Measurements from ENCODE around the gene L3MBTL3. TPM values are rescaled to one million over a fixed set of nuclear protein-coding genes. Genes with fewer than 3 reads are reported as not detected.

Gene L3MBTL3
- total RNA-seq, 1 donor from 2014 or later, result 19.6 TPM

DNA sequence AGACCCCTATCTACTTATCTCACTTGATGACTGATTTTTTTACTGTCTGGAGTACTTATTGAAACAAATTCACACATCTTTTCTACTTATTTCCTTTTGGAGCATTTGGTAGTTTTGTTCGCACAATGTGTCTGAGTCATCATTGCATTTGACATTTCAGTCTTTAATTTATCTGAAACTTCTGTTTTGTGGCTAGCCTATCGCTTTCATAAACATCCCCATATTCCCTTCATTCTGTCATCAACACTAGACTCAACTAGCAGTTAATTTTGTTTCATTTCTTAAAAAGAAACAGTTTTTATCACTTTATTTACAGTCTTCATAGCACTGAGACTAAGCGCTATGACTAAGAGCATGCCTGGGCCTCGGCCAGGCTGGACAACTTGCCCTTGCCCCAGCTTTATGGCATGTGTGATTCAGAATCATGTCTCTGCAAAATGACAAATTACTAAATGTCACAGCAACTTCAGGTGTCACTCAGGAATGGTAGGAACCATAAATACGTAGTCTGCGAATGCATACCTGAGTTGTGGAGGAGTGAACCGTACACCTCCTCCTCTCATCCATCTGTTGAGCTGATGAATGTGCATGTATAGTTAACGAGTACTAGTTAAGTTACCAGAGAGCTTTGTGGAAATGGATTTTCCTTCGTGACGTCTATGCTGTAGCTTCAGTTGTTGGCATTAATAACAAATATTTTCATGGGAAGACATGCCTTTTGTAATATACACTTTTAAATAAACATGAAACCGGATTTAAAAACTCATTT is 16.2 kb downstream of the L3MBTL3 start:
- Histone ChIP-seq H3K36me3 (no peaks in the 10 kb centered on the region), H3K9me3 (no peaks in the 10 kb centered on the region), H3K4me1 (peaks cover 20% of the 10 kb centered on the region), H3K27ac (peak overlapping the region; percentile 46), H3K4me3 (no peak overlapping the region), H3K27me3 (no peaks in the 10 kb centered on the region)
- no peak for DNase-seq (ENCODE audit: extremely low spot score in 2 of 2)
- TF ChIP-seq, protein P1, sequence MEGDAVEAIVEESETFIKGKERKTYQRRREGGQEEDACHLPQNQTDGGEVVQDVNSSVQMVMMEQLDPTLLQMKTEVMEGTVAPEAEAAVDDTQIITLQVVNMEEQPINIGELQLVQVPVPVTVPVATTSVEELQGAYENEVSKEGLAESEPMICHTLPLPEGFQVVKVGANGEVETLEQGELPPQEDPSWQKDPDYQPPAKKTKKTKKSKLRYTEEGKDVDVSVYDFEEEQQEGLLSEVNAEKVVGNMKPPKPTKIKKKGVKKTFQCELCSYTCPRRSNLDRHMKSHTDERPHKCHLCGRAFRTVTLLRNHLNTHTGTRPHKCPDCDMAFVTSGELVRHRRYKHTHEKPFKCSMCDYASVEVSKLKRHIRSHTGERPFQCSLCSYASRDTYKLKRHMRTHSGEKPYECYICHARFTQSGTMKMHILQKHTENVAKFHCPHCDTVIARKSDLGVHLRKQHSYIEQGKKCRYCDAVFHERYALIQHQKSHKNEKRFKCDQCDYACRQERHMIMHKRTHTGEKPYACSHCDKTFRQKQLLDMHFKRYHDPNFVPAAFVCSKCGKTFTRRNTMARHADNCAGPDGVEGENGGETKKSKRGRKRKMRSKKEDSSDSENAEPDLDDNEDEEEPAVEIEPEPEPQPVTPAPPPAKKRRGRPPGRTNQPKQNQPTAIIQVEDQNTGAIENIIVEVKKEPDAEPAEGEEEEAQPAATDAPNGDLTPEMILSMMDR (IDR thresholded peaks at IDR 0.05), result no peak
- TF ChIP-seq POLR2AphosphoS5 (IDR thresholded peaks at IDR 0.05; ENCODE audit: insufficient read depth in 1 of 2, low read depth in 1 of 2), result peak in 1 of 2 donors; percentile 14
- intact Hi-C loops (cut with DNase I), result no loop called here

DNA sequence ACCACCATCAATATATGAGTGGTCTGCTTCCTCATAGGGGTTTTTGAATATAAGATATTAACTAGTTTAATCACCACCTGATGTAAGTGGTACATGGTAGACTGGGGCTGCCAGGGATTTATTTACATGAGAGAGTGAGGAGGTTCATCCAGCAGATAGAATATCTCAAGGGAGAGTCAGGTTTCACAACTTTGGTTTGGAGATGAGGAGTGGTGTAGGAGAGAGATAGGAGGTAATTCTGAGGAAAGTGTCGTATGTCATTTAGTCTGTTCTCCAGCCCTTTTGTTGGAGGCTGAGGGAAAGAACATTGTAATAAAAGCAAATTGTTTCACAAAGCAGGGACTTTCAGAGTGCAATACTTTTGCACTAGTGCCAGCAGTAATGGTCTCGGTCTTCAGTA is 16.8 kb downstream of the L3MBTL3 start:
- Histone ChIP-seq H3K4me1 (peaks cover 20% of the 10 kb centered on the region), H3K36me3 (no peaks in the 10 kb centered on the region), H3K27ac (no peak overlapping the region), H3K4me3 (no peak overlapping the region), H3K9me3 (no peaks in the 10 kb centered on the region), H3K27me3 (no peaks in the 10 kb centered on the region)
- intact Hi-C loops (cut with DNase I), result no loop called here
- TF ChIP-seq, protein P1 (IDR thresholded peaks at IDR 0.05), result no peak
- TF ChIP-seq POLR2AphosphoS5 (IDR thresholded peaks at IDR 0.05; ENCODE audit: insufficient read depth in 1 of 2, low read depth in 1 of 2) (no peak), POLR2A (IDR thresholded peaks at IDR 0.05) (no peak)
- DNase-seq (ENCODE audit: extremely low spot score in 2 of 2), result no peak

DNA sequence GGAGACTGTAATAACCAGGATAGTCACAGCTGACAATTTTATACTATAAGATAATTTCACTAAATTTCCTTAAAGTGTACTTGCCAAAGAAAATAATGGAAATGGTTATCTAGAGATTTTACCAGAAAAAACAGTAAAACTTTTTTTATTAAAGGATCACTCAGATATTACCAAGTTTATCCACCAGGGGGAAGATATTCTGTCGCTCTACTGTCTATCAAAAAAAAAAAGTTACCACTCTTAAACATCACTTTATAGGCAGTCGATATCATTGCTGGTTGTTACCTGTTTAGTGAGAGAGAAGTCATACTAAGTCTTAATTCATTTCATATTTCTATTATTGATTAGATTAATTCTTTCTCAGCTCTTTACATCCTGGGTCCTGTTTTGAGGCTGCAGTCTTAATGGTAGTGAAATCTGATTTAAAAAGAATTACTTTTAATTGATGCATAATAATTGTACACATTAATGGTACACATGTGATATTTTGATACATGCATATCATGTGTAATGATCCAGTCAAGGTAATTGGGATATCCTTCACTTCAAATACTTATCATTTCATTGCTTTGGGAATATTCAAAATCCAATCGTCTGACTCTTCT is 18.9 kb downstream of the L3MBTL3 start:
- TF ChIP-seq, protein P1 (IDR thresholded peaks at IDR 0.05), result peak in 1 of 3 experiments; percentile 20
- TF ChIP-seq POLR2AphosphoS5 (IDR thresholded peaks at IDR 0.05; ENCODE audit: insufficient read depth in 1 of 2, low read depth in 1 of 2), result no peak
- H3K9me3 ChIP-seq, result no peaks in the 10 kb centered on the region
- no peak overlapping the region for H3K4me3 ChIP-seq
- no peak for DNase-seq (ENCODE audit: extremely low spot score in 2 of 2)
- no peak overlapping the region for H3K27ac ChIP-seq
- intact Hi-C loops (cut with DNase I), result no loop called here
- H3K27me3 ChIP-seq, result no peaks in the 10 kb centered on the region
- peaks cover 20% of the 10 kb centered on the region for H3K4me1 ChIP-seq
- H3K36me3 ChIP-seq, result no peaks in the 10 kb centered on the region

DNA sequence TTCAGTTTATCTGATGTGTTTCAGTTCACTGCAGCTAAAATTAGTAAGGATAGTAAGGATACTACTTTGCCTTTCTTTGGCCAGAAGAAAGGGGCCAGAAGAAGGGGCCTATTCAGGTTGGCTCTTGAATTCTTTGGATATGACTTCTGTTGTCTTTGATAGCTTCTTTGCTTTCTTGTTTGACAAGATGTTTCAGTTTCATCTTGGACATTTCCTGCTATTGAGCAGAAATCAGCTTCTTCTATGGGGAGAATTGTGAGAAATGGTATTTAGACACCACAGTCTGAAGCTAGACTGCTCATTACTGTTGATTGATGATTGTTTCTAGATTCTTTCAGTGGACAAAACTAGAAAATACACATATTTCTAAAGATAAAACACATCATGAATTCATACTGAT is 23.2 kb downstream of the L3MBTL3 start:
- Histone ChIP-seq H3K36me3 (no peaks in the 10 kb centered on the region), H3K9me3 (no peaks in the 10 kb centered on the region), H3K4me3 (no peak overlapping the region), H3K27ac (no peak overlapping the region), H3K4me1 (no peaks in the 10 kb centered on the region), H3K27me3 (no peaks in the 10 kb centered on the region)
- intact Hi-C loops (cut with DNase I), result no loop called here
- TF ChIP-seq POLR2A (IDR thresholded peaks at IDR 0.05) (no peak), POLR2AphosphoS5 (IDR thresholded peaks at IDR 0.05; ENCODE audit: insufficient read depth in 1 of 2, low read depth in 1 of 2) (no peak)
- TF ChIP-seq, protein P1 (IDR thresholded peaks at IDR 0.05), result no peak
- DNase-seq (ENCODE audit: extremely low spot score in 2 of 2), result no peak

DNA sequence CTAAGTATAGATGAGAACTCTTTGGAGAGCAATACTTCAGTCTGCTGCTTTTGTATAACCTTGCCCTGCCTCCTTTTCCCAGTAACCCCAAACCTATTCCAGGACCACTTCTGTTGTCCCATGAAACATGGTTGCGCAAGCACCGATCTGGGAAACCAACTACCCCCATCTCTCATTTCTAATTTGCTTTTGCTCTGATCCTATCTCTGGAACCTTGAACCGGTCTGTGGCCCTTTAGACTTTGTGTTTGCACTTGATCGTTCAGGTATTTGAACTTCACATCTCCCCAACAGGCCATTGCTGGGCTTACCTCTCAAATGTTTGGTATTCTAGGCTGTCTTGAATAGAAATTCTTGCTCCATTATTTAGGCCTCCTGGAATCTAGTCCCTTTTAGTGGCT is 25.0 kb downstream of the L3MBTL3 start:
- no peaks in the 10 kb centered on the region for H3K9me3 ChIP-seq
- intact Hi-C loops (cut with DNase I), result no loop called here
- TF ChIP-seq, protein P1 (IDR thresholded peaks at IDR 0.05), result no peak
- TF ChIP-seq POLR2A (IDR thresholded peaks at IDR 0.05) (no peak), POLR2AphosphoS5 (IDR thresholded peaks at IDR 0.05; ENCODE audit: insufficient read depth in 1 of 2, low read depth in 1 of 2) (no peak)
- H3K4me1 ChIP-seq, result no peaks in the 10 kb centered on the region
- no peaks in the 10 kb centered on the region for H3K27me3 ChIP-seq
- no peaks in the 10 kb centered on the region for H3K36me3 ChIP-seq
- H3K27ac ChIP-seq, result no peak overlapping the region
- no peak overlapping the region for H3K4me3 ChIP-seq
- DNase-seq (ENCODE audit: extremely low spot score in 2 of 2), result no peak
